Measurements from ENCODE around the gene NDUFB8.

DNA sequence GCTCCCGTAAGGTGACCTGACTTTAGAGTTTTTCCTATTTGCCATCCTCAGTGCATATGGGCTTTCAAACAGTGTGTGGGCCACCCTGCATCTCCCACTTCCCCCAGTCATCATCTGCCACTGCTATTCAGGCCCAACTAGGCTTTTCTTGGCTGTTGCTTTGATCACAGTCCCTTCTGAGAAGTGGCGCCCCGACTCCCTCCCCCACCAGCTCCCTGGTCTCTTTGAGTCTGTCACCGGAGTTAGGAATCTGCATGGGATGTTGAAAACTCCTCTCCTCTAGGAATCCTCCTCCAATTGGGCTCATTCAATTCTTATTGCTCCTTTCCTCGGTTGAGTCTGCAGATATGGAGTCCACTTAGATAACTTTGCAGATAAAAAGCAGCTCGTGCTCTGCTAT is 38.2 kb upstream of the NDUFB8 start:
- TF ChIP-seq, protein P1, sequence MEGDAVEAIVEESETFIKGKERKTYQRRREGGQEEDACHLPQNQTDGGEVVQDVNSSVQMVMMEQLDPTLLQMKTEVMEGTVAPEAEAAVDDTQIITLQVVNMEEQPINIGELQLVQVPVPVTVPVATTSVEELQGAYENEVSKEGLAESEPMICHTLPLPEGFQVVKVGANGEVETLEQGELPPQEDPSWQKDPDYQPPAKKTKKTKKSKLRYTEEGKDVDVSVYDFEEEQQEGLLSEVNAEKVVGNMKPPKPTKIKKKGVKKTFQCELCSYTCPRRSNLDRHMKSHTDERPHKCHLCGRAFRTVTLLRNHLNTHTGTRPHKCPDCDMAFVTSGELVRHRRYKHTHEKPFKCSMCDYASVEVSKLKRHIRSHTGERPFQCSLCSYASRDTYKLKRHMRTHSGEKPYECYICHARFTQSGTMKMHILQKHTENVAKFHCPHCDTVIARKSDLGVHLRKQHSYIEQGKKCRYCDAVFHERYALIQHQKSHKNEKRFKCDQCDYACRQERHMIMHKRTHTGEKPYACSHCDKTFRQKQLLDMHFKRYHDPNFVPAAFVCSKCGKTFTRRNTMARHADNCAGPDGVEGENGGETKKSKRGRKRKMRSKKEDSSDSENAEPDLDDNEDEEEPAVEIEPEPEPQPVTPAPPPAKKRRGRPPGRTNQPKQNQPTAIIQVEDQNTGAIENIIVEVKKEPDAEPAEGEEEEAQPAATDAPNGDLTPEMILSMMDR (IDR thresholded peaks at IDR 0.05): no peak
- TF ChIP-seq POLR2A (IDR thresholded peaks at IDR 0.05): no peak
